Adrenal gland (tissue), 5 donors: ENCODE data around the gene STIM2.

Experiments used
- CTCF ChIP-seq, 6 experiments: fragments of 450-650 bp in 4 of 6; fragments of 200-600 bp in 2 of 6; sonication (generic) in 1 of 6; IDR thresholded peaks; 1 replicate in 5 of 6; 2 replicates in 1 of 6; pipeline versions ENCODE4 v1.5.1 to v1.8.0; 2016 to 2021; ENCODE audit warnings: antibody characterized with exemption in 6 of 6, mild to moderate bottlenecking in 2 of 6, moderate library complexity in 1 of 6
- POLR2A ChIP-seq, 2 donors: fragments of 450-650 bp; IDR thresholded peaks; one replicate each; pipeline ENCODE4 v1.6.1; 2017; ENCODE audit warnings: antibody characterized with exemption in 2 of 2, mild to moderate bottlenecking in 2 of 2, moderate library complexity in 1 of 2
- donor health status: DM: no; HTN: no; CAD: no.

GRCh38 chr4:26815706-26816105 is 44.9 kb upstream of the STIM2 start:
- TF ChIP-seq CTCF (IDR thresholded peaks at IDR 0.05) (no peak), POLR2A (IDR thresholded peaks at IDR 0.05) (no peak)
